HEK293 (cell line): ENCODE results near the gene STX16.

Source experiments
- GLIS1 ChIP-seq: fragments of 450-650 bp; formaldehyde crosslinking; IDR thresholded peaks from 2 replicates; pipeline ENCODE4 v1.5.1; 2016; ENCODE audit warnings: missing biosample characterization, missing genetic modification characterization
- REST ChIP-seq: fragments of 450-650 bp; formaldehyde crosslinking; IDR thresholded peaks from 2 replicates; pipeline ENCODE4 v1.5.1; 2016; ENCODE audit warnings: missing biosample characterization, missing genetic modification characterization
- ZBTB1 ChIP-seq: fragments of 450-650 bp; formaldehyde crosslinking; IDR thresholded peaks from 2 replicates; pipeline ENCODE4 v1.5.1; 2016; ENCODE audit warnings: missing biosample characterization, missing genetic modification characterization
- ZNF449 ChIP-seq: fragments of 450-650 bp; formaldehyde crosslinking; IDR thresholded peaks from 2 replicates; pipeline ENCODE4 v1.5.1; 2017; ENCODE audit warnings: missing biosample characterization, mild to moderate bottlenecking, missing genetic modification characterization, moderate library complexity
- ZNF707 ChIP-seq: fragments of 450-650 bp; formaldehyde crosslinking; IDR thresholded peaks from 2 replicates; pipeline ENCODE4 v1.5.1; 2016; ENCODE audit warnings: missing biosample characterization, missing genetic modification characterization

- TF ChIP-seq ZNF449 = no peak
- TF ChIP-seq ZNF707 (tag by site-specific recombination) = no peak
- no peak for TF ChIP-seq ZBTB1 (tag by site-specific recombination)
- TF ChIP-seq REST (tag by site-specific recombination) = no peak
- no peak for TF ChIP-seq GLIS1 (tag by site-specific recombination)
These were observed 71.1 kb downstream of the STX16 start for GRCh38 chr20:58721951-58722778.
